ENCODE measurements around the gene FSTL4.

- TF ChIP-seq POLR2A (IDR thresholded peaks at IDR 0.05) (no peak), CTCF (IDR thresholded peaks at IDR 0.05) (no peak)
Observed at GRCh38 chr5:133440467-133441115, 171.8 kb downstream of the FSTL4 start.

Measured in body of pancreas (tissue), 4 donors.